ENCODE data around the gene CACHD1. TPM values are rescaled to one million over a fixed set of nuclear protein-coding genes. Genes with fewer than 3 reads are reported as not detected.

Gene CACHD1
- total RNA-seq, 3 donors from 2014 or later (not counting 1 experiment from before 2014, with no cell fraction given) = not detected

- Mint-ChIP-seq H3K4me3 (no peak overlapping the region), H3K36me3 (no peaks in the 10 kb centered on the region), H3K27ac (no peak overlapping the region), H3K27me3 (ENCODE audit: low read depth in 2 of 2) (peaks cover 2 to 20% of the 10 kb centered on the region in 2 donors), H3K4me1 (no peaks in the 10 kb centered on the region), H3K9me3 (no peaks in the 10 kb centered on the region)
- no peak for ATAC-seq
- intact Hi-C loops (cut with micrococcal nuclease) = no loop called here
- Histone ChIP-seq H3K4me3 (ENCODE audit: low read length) (no peak overlapping the region), H3K9me3 (ENCODE audit: control insufficient read depth, insufficient read depth, low read length) (no peaks in the 10 kb centered on the region), H3K4me1 (ENCODE audit: control insufficient read depth, insufficient read depth, low read length) (no peaks in the 10 kb centered on the region), H3K27ac (ENCODE audit: low read length) (no peak overlapping the region), H3K27me3 (ENCODE audit: control insufficient read depth, insufficient read depth, low read length) (no peaks in the 10 kb centered on the region), H3K36me3 (ENCODE audit: control insufficient read depth, insufficient read depth, low read length) (no peaks in the 10 kb centered on the region)
- WGBS (ENCODE audit: insufficient coverage) = 89% methylated on average over 3 of the region's 3 CpGs
- no peak for DNase-seq
- TF ChIP-seq, protein P1, sequence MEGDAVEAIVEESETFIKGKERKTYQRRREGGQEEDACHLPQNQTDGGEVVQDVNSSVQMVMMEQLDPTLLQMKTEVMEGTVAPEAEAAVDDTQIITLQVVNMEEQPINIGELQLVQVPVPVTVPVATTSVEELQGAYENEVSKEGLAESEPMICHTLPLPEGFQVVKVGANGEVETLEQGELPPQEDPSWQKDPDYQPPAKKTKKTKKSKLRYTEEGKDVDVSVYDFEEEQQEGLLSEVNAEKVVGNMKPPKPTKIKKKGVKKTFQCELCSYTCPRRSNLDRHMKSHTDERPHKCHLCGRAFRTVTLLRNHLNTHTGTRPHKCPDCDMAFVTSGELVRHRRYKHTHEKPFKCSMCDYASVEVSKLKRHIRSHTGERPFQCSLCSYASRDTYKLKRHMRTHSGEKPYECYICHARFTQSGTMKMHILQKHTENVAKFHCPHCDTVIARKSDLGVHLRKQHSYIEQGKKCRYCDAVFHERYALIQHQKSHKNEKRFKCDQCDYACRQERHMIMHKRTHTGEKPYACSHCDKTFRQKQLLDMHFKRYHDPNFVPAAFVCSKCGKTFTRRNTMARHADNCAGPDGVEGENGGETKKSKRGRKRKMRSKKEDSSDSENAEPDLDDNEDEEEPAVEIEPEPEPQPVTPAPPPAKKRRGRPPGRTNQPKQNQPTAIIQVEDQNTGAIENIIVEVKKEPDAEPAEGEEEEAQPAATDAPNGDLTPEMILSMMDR (IDR thresholded peaks at IDR 0.05) = no peak
Measured at GRCh38 chr1:64578270-64578973, 108.5 kb downstream of the CACHD1 start.

- Histone ChIP-seq H3K4me3 (ENCODE audit: low read length) (no peak overlapping the region), H3K4me1 (ENCODE audit: control insufficient read depth, insufficient read depth, low read length) (no peaks in the 10 kb centered on the region), H3K9me3 (ENCODE audit: control insufficient read depth, insufficient read depth, low read length) (no peaks in the 10 kb centered on the region), H3K27me3 (ENCODE audit: control insufficient read depth, insufficient read depth, low read length) (no peaks in the 10 kb centered on the region), H3K27ac (ENCODE audit: low read length) (no peak overlapping the region), H3K36me3 (ENCODE audit: control insufficient read depth, insufficient read depth, low read length) (no peaks in the 10 kb centered on the region)
- Mint-ChIP-seq H3K27me3 (ENCODE audit: low read depth in 2 of 2) (peaks cover 2 to 22% of the 10 kb centered on the region in 2 donors), H3K27ac (no peak overlapping the region), H3K9me3 (no peaks in the 10 kb centered on the region), H3K4me3 (no peak overlapping the region), H3K36me3 (no peaks in the 10 kb centered on the region), H3K4me1 (no peaks in the 10 kb centered on the region)
- TF ChIP-seq, protein P1 (IDR thresholded peaks at IDR 0.05) = no peak
- WGBS (ENCODE audit: insufficient coverage) = 87% methylated on average over 3 of the region's 5 CpGs
- ATAC-seq (no peak), DNase-seq (no peak)
- intact Hi-C loops (cut with micrococcal nuclease) = no loop called here
Measured at GRCh38 chr1:64579767-64580166, 109.8 kb downstream of the CACHD1 start.

DNA sequence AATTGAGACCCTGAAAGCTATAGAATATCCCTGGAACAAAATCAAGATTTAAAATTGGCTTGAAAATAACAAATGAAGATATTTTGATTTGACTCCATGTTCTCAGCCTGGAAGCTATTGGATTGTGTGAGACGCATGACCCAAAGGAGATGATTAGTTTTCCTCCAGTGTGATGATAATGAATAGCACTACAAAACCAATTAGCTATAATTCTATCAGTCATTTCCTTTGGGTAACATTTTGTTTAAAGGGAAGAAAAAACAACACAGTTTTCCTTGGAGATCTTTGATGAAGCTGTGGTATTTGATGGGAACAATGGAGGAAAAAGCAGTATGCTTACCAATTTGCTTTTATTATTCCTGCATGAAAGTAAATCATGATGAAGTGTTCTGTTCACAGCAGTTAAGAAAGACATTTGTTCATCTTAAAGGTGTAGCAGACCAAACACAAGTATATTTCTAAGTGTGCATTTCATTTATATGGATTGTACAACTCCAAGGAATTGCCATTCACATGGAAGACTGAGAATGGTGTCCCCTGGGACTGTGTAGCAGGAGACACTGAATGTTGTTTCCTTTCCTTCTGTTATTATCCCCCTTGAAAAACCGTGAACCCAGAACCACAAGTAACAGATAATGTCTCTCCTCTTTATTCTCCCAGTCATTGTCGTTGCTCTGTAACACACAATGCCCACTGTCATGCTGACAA lies 111.4 kb downstream of the CACHD1 start:
- no peak for ATAC-seq
- intact Hi-C loops (cut with micrococcal nuclease) = no loop called here

More for the DNA sequence above, 111.4 kb downstream of the CACHD1 start:
- Mint-ChIP-seq H3K36me3 (no peaks in the 10 kb centered on the region), H3K4me1 (no peaks in the 10 kb centered on the region), H3K27ac (no peak overlapping the region), H3K9me3 (no peaks in the 10 kb centered on the region), H3K4me3 (no peak overlapping the region), H3K27me3 (ENCODE audit: low read depth in 2 of 2) (peaks cover 2 to 16% of the 10 kb centered on the region in 2 donors)
- no peaks in the 10 kb centered on the region for H3K36me3 ChIP-seq (ENCODE audit: control insufficient read depth, insufficient read depth, low read length)
- no peak for DNase-seq
- H3K4me1 ChIP-seq (ENCODE audit: control insufficient read depth, insufficient read depth, low read length) = no peaks in the 10 kb centered on the region
- TF ChIP-seq, protein P1 (IDR thresholded peaks at IDR 0.05) = no peak
- 92% methylated on average over 2 of the region's 3 CpGs for WGBS (ENCODE audit: insufficient coverage)
- no peaks in the 10 kb centered on the region for H3K27me3 ChIP-seq (ENCODE audit: control insufficient read depth, insufficient read depth, low read length)
- no peak overlapping the region for H3K4me3 ChIP-seq (ENCODE audit: low read length)
- no peak overlapping the region for H3K27ac ChIP-seq (ENCODE audit: low read length)
- H3K9me3 ChIP-seq (ENCODE audit: control insufficient read depth, insufficient read depth, low read length) = no peaks in the 10 kb centered on the region

Data from natural killer cell (primary cell).